Nucleus accumbens (tissue), 56 donors: ENCODE measurements around the gene MNAT1.
A peak's percentile ranks its signal among the peaks of the same experiment; 100 is the strongest.
"Not testable (repeated sequence)": the region's sequence is repeated elsewhere in the genome, so short reads cannot be mapped to it uniquely, and the experiment has no call there.

Experiments
- DNase-seq, 56 donors: peaks; one replicate each; lab custom pipeline; 2025; lab: John Stamatoyannopoulos, UW

Gene MNAT1

GRCh38 chr14:60734465-60735242 is at the start of gene MNAT1:
Gene MNAT1 (plus strand): TSS chr14:60734761. CDS start chr14:60734863, 102 bp downstream.
- DNase-seq = peak in 54 of 56 donors; percentile 32 to 87 (median 73)

GRCh38 chr14:60686865-60687264 is 47.7 kb upstream of the MNAT1 start:
- DNase-seq = no peak

- no peak for DNase-seq
Observed at GRCh38 chr14:60691383-60692113, 43.0 kb upstream of the MNAT1 start.

GRCh38 chr14:60695327-60695726 is 39.2 kb upstream of the MNAT1 start:
- no peak for DNase-seq

- no peak for DNase-seq
Observed at GRCh38 chr14:60700598-60700997, 34.0 kb upstream of the MNAT1 start.

- no peak for DNase-seq
Observed at GRCh38 chr14:60705100-60705499, 29.5 kb upstream of the MNAT1 start.

- DNase-seq = no peak
Observed at GRCh38 chr14:60707858-60708257, 26.7 kb upstream of the MNAT1 start.

GRCh38 chr14:60710494-60710893 is 24.1 kb upstream of the MNAT1 start:
- no peak for DNase-seq

GRCh38 chr14:60713513-60713912 is 21.0 kb upstream of the MNAT1 start:
- DNase-seq = no peak

GRCh38 chr14:60720391-60720790 is 14.2 kb upstream of the MNAT1 start:
- DNase-seq = no peak

- DNase-seq = no peak
Observed at GRCh38 chr14:60720962-60721325, 13.6 kb upstream of the MNAT1 start.

- DNase-seq = peak in 5 of 56 donors; percentile 15 to 33 (median 32)
Observed at GRCh38 chr14:60721326-60722106, 13.0 kb upstream of the MNAT1 start.

GRCh38 chr14:60722107-60722356 is 12.5 kb upstream of the MNAT1 start:
- DNase-seq = no peak

- peak in 3 of 56 donors; percentile 1 to 18 (median 1) for DNase-seq
Observed at GRCh38 chr14:60722357-60723115, 12.0 kb upstream of the MNAT1 start.

- peak in 7 of 56 donors; percentile 10 to 36 (median 15) for DNase-seq
Observed at GRCh38 chr14:60723116-60723906, 11.2 kb upstream of the MNAT1 start.

GRCh38 chr14:60723907-60724618 is 10.5 kb upstream of the MNAT1 start, which contains the start of gene SIX4:
Gene SIX4 (minus strand): TSS chr14:60724351. CDS start chr14:60724074, 277 bp downstream.
- DNase-seq = peak in 14 of 56 donors; percentile 5 to 52 (median 20)

GRCh38 chr14:60731291-60731690 is 3.3 kb upstream of the MNAT1 start:
- not testable (repeated sequence) for DNase-seq

GRCh38 chr14:60732840-60733483 is 1.6 kb upstream of the MNAT1 start:
- no peak for DNase-seq
